Measurements from ENCODE around the gene EN1.

The EN1 gene

DNA sequence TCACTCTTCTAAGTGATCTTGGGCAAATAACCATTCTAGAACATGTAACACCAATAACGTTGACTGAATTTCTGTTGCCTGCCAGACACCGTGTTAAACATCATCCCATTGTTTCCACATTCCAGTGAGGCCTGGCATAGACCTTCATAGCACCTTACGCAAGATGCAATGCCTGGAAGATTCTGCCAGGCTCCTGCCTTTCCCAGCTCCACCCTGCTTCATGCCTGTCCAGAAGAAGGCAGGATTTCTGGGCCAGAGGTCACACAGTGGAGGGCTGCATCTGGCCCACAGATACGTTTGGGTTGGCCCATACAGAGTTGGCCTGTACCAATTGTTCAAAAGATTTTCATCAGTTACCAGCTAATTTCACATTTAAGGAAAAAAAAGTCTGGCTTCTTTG is 46.3 kb downstream of the EN1 start:
- TF ChIP-seq, protein P1, sequence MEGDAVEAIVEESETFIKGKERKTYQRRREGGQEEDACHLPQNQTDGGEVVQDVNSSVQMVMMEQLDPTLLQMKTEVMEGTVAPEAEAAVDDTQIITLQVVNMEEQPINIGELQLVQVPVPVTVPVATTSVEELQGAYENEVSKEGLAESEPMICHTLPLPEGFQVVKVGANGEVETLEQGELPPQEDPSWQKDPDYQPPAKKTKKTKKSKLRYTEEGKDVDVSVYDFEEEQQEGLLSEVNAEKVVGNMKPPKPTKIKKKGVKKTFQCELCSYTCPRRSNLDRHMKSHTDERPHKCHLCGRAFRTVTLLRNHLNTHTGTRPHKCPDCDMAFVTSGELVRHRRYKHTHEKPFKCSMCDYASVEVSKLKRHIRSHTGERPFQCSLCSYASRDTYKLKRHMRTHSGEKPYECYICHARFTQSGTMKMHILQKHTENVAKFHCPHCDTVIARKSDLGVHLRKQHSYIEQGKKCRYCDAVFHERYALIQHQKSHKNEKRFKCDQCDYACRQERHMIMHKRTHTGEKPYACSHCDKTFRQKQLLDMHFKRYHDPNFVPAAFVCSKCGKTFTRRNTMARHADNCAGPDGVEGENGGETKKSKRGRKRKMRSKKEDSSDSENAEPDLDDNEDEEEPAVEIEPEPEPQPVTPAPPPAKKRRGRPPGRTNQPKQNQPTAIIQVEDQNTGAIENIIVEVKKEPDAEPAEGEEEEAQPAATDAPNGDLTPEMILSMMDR (IDR thresholded peaks at IDR 0.05) = no peak
- TF ChIP-seq ZFX (IDR thresholded peaks at IDR 0.05; ENCODE audit: borderline replicate concordance) = no peak
- no peak overlapping the region for H3K27ac ChIP-seq

DNA sequence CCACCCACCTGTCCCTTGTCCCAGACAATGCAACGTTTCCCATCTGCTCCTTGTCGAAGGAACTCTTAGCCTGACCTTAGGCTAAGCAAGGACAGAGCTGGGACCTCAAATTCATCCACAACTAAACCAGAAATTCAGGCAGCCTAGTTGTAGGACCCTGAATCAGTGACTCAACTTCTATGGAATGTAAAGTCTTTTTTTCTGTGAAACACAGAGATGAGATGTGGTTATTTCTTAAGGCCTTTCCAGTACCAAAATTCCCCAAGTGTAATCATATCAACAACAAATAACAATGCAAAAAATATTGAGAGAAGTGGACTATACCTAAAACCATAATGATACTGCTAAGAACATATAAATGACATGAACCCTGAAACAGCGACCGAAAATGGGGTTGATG is 46.7 kb downstream of the EN1 start:
- TF ChIP-seq, protein P1 (IDR thresholded peaks at IDR 0.05) = no peak
- TF ChIP-seq ZFX (IDR thresholded peaks at IDR 0.05; ENCODE audit: borderline replicate concordance) = no peak
- H3K27ac ChIP-seq = no peak overlapping the region

DNA sequence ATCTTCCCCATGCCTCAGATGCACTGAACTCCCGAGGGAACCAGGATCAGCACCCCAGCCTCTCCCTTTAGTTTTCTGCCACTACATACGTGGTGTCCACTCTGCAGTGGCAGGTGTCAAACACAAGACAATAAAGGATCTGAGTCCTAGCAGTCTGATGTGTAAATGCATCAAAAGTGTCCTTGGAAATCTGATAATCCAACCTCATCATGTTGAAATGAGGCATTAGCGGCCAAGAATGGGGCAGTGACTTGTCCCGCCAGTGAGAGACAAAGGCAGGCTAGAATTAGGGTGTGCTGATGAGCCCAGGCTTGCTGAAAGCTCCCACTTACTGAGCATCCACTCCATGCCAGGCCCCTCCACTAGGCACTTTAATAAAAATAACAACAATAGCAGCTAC is 52.9 kb downstream of the EN1 start:
- TF ChIP-seq ZFX (IDR thresholded peaks at IDR 0.05; ENCODE audit: borderline replicate concordance) = no peak
- TF ChIP-seq, protein P1 (IDR thresholded peaks at IDR 0.05) = no peak
- H3K27ac ChIP-seq = no peak overlapping the region

All from 22Rv1 (cell line).